ENCODE data around the gene MBP. TPM values are rescaled to one million over a fixed set of nuclear protein-coding genes. Genes with fewer than 3 reads are reported as not detected.
A peak's percentile ranks its signal among the peaks of the same experiment; 100 is the strongest.

MBP gene
- total and polyA plus RNA-seq, 10 of the 15 experiments (the other 5 are each of a cell fraction or from before 2014, with no cell fraction given) = 12.2 to 67.8 (median 42.1) TPM

- FAIRE-seq (peak; percentile 31), DNase-seq (ENCODE audit: low read depth, low spot score) (peak; percentile 62), ATAC-seq (peak; percentile 98)
- Histone ChIP-seq H3K36me3 (ENCODE audit: control insufficient read depth in 2 of 2, insufficient read depth in 2 of 2, low read length in 1 of 2) (peaks cover 10 to 11% of the 10 kb centered on the region in 2 experiments; a peak in 3 of 4 replicates), H4K20me1 (ENCODE audit: control insufficient read depth, insufficient read depth) (no peaks in the 10 kb centered on the region), H3K27me3 (replicated peaks in 1 of 2; ENCODE audit: control insufficient read depth in 2 of 2, insufficient read depth in 2 of 2, low read length in 1 of 2) (no peaks in the 10 kb centered on the region), H3K27ac (ENCODE audit: control insufficient read depth, insufficient read depth) (peak overlapping the region; percentile 36; the same call in 1 of the 2 replicates), H3K4me3 (no peak overlapping the region), H3K4me2 (ENCODE audit: control insufficient read depth, insufficient read depth) (peak overlapping the region; percentile 21; the same call in 1 of the 2 replicates), H3K79me2 (ENCODE audit: control insufficient read depth, insufficient read depth, low read length) (peaks cover 41% of the 10 kb centered on the region), H2AFZ (ENCODE audit: control insufficient read depth, low read depth, low read length) (no peak overlapping the region), H3K9ac (ENCODE audit: control insufficient read depth, insufficient read depth, low read length) (no peak overlapping the region), H3K4me1 (ENCODE audit: control insufficient read depth, insufficient read depth, low read length) (peaks cover 12% of the 10 kb centered on the region), H3K9me3 (replicated peaks; ENCODE audit: control insufficient read depth, insufficient read depth, low read length) (no peaks in the 10 kb centered on the region; the same call in 2 of the 3 replicates)
- ChIA-PET CTCF (interaction anchor here (1.0 to 1.1 kb wide), 3 partner anchors 13 to 131 kb away, joined by 3 to 4 read pairs (median 3); no protein-coding TSS in a partner anchor), RAD21 (ENCODE audit: unreplicated experiment) (interaction anchor here (1.4 kb wide), 1 partner anchor 22 kb away, joined by 3 read pairs; no protein-coding TSS in a partner anchor), POLR2A (no interaction called here), SMC1A (ENCODE audit: uncharacterized antibody, unreplicated experiment) (interaction anchor here (0.6 to 1.8 kb wide), 5 partner anchors 11 to 372 kb away, joined by 3 to 6 read pairs (median 3); no protein-coding TSS in a partner anchor)
- in situ Hi-C loops (cut with MboI) (no loop called here), intact Hi-C loops (cut with micrococcal nuclease; ENCODE audit: unreplicated experiment) (no loop called here)
- BruUV-seq (replicated peaks) = no TSS peak
- WGBS (ENCODE audit: insufficient coverage, insufficient replicate concordance, low lambda C conversion rate, missing lambda C conversion rate) = 44% methylated on average over 12 of the region's 12 CpGs
- TF ChIP-seq SKIL (IDR thresholded peaks at IDR 0.05; ENCODE audit: low read depth, poor library complexity, severe bottlenecking) (peak; percentile 84), SIN3A (IDR thresholded peaks at IDR 0.05; ENCODE audit: low read depth, low read length) (no peak), IKZF2 (IDR thresholded peaks at IDR 0.05) (peak; percentile 43 to 70; a peak in 2 of 4 replicates), SMC3 (IDR thresholded peaks at IDR 0.05; ENCODE audit: borderline replicate concordance, low read length) (no peak), MTA2 (IDR thresholded peaks at IDR 0.05; ENCODE audit: low read depth) (peak; percentile 81), SPI1 (IDR thresholded peaks at IDR 0.05; ENCODE audit: borderline replicate concordance, insufficient read depth, low read depth, low read length) (peak; percentile 92), ATF7 (IDR thresholded peaks at IDR 0.05; ENCODE audit: low read depth) (peak; percentile 26; the same call in 1 of the 2 replicates), MEF2B (IDR thresholded peaks at IDR 0.05; ENCODE audit: partially characterized antibody, poor library complexity, severe bottlenecking) (peak; percentile 66), RUNX3 (IDR thresholded peaks at IDR 0.05; ENCODE audit: low read length) (peak; percentile 18; the same call in 1 of the 2 replicates), YBX1 (IDR thresholded peaks at IDR 0.05) (no peak), MLLT1 (IDR thresholded peaks at IDR 0.05) (no peak), BCL11A (IDR thresholded peaks at IDR 0.05; ENCODE audit: low read depth, low read length) (peak; percentile 49; the same call in 1 of the 2 replicates), BHLHE40 (IDR thresholded peaks at IDR 0.05; ENCODE audit: borderline replicate concordance in 1 of 2, low read depth in 2 of 2, low read length in 1 of 2) (0 out of 4 replicates have a peak, but pooled peaks of 1 of the 2 experiments have one; percentile 14), PML (IDR thresholded peaks at IDR 0.05; ENCODE audit: low read length) (no peak), CHD2 (IDR thresholded peaks at IDR 0.05; ENCODE audit: borderline replicate concordance, low read depth, low read length) (no peak), DPF2 (IDR thresholded peaks at IDR 0.05) (peak; percentile 69; the same call in 1 of the 2 replicates)
Observed at GRCh38 chr18:77079954-77080682, 52.5 kb downstream of the MBP start.

Measured in GM12878 (cell line).